Epidermal melanocyte (primary cell): ENCODE results near the gene MVK.

ENCODE experiments used
- DNase-seq: peaks from one replicate; pipeline ENCODE4 v3.0.0; 2011; ENCODE audit warnings: low spot score; ENCODE audit not compliant: insufficient read length

MVK gene

DNA sequence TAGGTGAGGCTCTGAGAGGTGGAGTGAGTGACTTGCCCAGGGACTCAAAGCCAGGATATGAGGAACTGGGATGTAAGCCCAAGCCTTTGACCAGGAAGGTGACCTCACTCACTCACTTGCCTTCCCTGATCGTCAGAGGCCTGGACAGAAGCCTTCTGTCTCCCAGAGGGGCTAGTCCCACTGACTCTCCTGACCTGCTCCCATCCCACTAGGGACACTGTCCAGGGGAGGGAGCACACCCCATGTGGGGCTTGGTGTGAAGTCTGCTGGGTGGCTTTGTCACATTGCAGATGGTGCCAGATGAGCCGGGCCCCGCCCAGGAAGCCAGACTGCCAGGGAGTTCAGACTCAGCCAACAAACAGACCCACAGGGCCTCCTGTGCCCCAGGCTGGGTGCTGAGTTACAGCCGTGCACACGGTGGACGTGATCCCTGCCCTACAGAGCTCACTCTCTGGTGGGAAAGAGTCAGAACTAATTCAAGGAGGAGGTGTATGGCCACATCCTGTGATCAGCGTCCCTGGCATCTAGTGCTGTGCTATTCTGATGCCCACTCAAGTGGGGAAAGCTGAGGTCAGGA, 28.6 kb upstream of the MVK start:
- DNase-seq, result no peak

DNA sequence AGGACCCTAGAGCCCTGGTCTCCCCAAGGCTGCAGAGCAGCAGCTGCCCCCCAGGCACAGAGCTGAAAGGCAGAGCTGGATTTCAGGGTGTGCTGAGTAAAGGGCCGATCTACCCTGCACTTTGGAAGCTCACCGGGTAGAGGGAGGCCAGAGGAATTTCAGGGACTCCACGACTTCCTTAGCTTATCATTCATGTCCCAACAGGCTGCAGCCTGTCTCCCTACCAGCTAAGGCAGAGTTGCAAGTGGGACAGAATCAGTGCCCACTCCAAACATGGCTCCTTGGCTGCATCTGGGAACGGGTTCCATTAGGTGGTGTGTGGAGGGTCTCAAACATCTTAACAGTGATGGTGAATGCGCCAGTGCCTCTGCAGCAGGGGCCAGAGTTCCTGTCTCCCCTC, 27.8 kb upstream of the MVK start:
- DNase-seq, result no peak

DNA sequence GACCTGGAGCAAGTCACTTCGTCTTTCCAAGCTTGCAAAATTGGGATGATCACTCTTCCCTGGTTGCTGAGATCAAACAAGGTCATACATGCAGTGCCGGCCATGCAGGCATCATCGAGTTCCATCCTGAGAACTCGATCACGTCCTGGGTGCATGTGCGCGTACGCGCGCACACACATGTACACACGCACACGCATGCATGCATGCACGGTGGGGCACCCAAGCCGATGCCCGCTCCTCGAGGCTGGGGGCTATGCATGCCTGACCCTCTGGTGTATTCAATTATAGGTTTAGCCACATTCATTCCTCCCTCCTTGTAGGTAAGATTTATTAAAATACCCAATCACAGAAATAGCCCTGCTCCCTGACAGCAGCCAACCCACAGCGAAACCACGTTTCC, 26.3 kb upstream of the MVK start:
- no peak for DNase-seq

DNA sequence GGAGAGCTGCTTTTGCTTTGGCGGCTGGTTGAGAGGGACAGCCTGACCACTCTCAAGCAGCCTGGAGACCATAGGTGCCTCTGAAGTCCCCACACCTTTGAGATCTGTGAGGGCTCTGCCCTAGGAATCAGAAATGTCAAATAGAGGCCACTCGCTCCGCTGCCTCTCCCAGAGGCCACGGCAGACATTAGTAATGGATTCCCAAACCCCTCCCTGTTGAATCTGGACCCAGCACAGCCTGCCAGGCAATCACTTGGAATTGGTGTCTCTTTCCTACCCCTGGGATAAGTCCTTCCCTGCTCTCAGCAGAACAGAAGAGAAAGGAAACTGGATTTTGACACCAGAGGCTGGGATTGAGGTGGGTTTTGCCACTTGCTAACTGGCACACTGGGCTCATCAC, 25.3 kb upstream of the MVK start:
- DNase-seq, result no peak

DNA sequence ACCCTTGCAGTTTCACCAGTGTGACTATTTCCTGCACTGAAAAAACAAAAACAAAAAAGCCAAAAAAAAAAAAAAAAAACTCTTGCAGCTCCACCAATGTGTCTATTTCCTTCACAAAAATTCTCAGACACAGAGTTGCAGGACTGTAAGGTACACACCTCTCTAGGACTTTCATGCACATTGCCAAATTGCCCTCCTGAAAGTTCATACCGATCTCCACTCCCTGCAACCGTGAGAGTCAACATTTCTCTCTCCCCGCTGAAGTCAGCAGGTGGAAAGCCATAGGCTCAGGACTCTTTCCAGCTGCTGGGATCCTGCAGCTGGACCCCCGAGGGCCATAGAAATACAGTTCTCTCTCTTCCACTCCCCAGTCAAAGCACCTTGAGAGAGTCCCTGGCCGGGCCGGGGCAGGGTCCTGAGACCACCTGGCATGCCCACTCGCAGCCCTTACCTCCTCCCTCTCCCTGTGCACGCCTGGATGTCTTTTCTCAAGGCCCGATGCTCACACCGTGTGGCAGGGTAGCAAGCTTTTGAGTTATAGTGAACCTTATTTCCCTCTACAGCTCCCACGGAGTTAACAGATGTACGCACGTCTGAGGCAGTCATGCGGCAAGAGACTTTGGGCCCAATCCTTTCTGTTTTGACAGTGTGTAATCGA, 23.9 kb upstream of the MVK start:
- DNase-seq, result no peak

DNA sequence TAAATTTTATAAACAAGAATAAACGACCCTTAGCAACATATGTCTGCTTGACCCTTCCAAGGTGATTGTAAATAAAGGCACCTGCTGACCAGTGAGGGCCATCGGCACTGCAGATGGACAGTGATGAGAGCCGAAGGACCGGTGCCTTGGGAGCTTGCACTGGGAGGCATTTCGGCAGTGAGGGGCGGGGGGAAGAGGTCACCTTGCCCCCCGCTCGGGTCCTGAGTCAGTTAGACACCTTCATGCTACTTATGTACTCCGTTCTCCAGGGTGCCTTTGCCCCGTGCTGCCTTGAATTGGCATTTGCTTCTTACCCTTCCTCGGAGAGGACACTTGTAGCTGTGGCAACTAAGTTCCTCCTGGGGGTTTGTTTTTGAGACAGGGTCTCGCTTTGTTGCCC, 23.3 kb upstream of the MVK start:
- no peak for DNase-seq

DNA sequence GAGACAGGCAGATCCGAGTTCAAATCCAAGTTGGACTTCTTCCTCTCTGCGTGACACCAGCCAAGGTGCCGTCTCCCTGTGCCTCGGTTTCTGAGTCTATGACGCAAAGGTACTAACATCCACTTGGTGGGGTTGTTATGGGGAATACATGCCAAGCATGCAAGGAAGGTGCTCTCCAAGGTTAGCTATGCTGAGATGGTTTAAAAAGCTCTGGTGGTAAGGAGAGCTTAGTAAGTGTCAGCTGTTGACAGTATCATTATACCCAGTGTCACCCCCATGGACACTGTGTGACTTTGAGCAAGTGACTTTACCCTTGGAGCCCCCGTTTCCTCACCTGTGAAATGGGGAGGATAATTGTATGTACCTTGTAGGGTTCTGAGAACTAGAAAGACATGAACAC, 22.5 kb upstream of the MVK start:
- no peak for DNase-seq

DNA sequence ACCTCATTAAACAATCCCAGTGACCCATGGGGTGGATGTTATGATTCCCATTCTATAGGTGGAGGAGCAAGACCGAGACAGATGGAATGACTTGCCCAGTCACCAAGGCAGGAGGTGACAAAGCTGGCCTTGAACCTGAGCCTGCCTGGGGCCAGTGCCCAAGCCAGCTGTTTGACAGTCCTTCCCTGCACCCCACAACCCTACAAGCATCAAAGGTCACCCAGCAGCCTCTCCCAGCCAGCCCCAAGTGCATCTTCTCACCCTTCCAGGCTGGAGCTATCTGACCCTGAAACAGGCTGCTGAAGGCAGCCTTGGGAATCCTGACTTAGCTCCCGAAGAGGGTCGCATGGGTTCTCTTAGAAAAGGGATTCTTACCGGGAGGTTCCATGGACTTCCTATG, 20.6 kb upstream of the MVK start:
- DNase-seq, result no peak

DNA sequence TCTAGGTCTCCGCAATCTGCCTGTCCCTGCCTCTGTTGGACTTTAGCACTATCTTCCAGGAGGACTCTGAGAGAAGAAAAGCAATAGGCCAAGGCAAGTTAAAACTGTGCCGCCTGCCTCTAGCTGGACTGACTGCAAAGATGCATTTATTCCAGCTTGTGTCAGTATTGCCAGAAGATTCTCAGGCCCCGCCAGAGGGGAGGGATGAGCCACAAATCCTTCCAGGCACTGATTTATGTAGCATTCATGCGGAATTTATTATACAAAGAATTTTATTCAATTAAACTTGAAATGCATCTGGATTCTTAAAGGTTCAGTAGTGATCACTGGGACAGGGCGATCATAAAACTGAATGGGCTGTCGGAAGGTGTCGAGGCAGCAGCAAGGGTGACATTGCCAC, 20.1 kb upstream of the MVK start:
- no peak for DNase-seq

DNA sequence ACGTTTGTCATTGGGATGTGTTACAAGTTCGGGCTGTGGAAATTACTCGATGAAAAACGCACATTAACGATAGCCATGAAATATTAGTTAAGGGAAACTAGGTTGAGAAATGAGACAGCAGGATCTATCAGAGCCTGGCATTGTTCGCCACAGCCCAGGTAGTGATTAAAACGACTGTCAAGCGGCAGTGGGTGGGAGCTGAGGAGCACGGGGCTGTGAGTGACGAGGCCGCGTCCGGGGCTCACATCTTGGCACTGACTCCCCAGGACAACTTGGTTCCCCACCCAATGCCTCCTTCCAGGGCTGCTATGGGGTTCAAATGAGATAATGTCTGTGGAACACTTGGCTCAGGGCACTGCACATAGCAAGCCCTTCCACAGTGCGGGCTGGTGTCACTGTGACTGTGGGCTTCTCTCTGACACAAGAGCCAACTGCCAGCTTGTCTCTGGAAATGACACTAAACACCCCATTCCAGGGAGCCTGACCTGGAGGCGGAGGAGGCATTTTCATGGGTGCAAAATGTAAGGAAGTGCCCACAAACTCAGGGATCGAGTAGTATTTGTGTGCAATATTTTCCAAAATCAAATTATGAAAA, 19.6 kb upstream of the MVK start:
- no peak for DNase-seq

DNA sequence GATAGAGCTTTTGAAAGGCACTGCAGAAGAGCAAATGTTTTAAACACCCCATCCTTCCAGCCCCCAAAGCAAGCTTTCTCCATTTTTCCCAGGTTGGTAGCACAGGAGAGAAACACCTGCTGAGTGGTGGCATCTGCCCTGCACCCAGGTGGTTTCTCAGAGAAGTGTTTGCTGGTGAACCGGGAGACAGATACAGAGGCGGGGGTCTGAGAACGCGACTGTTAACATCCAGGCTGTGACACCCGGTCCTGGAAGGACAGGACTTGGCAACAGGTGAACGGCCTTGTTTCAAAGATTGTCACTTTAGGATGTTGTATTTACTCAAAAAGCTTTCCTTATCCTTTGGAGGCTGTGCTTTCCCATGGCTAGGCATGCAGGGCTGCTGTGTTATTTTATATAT, 18.8 kb upstream of the MVK start:
- no peak for DNase-seq

DNA sequence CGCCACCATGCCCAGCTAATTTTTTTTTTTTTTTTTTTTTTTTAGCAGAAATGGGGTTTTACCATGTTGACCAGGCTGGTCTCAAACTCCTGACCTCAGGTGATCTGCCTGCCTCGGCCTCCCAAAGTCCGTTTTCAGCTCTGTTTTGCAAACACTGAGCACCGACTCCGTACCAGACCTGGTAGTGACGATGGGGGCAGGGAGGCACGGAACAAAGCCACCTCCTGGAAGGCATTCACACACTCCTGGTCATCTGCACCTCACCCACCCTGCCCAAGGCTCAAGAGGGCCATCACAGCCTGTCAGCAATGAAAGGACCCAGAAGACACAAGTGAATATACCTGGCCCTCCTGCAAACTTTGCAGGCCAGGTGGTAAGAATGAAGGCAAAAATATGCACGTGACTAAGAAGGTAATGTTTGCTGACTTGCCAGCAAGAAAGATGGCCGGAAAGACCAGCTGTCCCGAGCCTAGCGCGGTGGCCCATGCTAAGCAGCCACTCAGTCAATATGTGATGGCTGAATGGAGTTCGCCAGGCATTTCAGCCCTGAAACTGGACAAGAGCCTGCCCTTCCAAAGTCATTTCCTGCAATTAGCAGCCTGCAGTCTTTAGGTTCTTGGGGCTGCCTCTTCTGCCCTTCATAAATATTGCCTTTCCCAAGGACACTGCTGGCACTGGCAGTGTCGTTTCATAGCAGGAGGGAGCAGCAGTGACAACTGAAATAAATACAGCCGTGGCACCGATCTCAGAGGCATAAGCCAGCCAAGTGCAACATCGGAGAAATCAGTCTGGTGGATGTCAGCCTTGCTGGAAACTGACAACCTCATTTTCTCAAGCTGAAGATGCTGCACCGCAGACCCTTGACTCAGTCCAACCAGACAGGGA, 17.9 kb upstream of the MVK start:
- DNase-seq, result no peak

DNA sequence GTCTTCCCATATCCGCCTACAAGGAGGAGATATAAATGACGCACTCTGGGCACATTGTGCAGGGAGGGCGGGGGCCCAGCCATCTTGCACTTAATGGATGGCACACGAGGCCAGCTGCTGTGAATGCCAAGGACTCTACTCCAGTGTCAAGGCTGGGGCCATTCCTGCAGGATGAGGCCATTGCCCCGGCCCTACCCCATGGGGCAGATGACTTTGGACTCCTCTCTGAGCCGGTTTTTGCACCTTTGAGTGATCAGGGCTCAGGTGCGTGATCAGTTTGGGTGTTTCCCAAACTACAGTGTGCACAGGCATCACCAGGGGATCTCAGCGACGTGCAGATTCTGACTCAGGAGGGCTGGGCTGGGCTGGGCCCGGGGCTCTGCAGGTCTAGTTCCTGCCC, 16.4 kb upstream of the MVK start:
- no peak for DNase-seq

DNA sequence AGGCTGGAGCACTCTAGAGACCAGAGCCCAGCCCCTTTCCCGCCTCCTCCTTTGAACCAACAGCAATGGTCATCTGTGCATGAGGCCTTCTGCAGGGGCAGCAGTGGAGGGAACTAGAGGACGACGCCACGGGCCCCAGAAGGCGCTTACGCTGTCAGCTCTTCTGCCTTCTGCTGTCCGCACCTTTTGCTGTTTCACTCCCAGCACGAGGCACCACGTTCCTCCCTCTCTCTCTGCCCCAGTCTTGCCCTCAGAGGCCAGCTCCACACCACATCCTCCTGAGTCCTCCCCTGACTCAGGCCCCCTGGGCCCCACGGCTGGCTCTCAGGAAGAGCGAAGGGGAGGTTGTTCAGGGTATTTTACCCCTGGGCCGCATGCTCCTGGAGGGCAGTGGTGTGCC, 15.8 kb upstream of the MVK start:
- DNase-seq, result no peak

DNA sequence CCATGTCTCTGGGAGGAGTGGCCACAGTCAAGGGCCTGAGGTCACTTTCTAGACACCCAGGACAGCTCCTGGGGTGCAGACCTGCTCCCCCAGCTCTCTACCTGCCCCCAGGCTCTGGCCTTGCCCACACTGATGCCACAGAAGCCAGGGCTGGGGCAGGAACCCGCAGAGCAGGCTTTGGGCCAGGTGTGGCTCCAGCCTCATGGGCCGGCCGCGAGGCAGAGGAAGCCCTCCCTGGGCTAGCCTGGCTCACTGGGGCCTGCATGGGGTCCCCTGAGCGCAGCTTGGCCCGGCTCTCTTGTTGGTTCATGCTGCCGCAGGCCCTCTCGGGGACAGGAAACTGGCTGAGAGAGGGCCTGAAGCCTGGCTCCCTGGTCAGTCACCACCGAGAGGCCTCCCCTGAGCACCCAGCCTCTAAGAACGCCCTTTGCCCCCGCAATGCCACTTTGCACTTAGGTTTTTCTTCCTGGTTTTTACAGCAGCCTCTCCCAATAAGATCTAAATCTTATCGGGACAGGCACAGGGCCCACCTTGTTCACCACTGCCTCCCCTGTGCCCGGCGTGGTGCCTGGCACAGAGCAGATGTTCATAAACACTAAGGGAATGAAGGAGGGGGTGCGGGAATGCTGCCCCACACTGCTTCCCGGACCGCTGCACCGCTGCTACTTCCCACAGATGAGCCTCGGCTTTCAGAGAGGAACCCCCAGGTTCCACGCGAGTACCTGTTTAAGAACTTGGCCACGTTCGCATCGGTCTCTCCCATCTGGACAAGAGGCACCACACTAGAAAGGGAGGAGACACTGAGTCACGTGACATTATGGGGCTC, 15.0 kb upstream of the MVK start:
- DNase-seq, result no peak

DNA sequence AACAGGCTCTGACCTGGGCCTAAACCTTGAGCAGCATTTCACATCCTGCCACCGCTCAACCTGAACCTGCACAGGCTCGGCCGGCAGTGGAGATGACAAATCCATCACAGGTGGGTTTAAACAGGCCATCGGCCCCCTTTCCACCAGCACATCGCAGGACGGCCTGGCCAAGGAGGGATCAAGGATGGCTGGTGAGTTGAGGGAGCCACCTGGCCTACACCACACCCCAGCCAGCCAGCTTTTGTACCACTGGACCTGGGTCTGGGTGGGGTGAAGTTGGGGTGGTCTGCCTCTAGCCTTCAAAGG, 14.4 kb upstream of the MVK start:
- DNase-seq, result no peak

DNA sequence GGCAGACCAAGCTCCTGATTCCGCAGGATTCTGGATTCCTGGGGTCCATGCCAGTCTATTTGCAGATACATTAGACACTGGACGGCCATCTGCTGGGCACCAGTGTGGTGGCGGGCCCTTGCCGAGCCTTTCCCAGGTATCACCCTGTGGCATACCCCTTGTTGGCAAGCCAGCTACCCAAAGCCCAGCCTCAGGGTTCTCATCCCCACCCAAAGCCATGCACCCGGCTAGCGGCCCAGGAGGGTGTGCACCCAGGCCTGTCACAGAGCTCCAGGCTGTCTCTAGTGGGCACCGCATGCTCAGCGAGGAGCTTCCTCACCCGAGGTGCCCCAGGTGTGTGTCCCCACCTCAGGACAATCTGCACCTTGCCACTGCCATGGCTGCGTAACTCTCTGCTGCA, 14.0 kb upstream of the MVK start:
- DNase-seq, result no peak

DNA sequence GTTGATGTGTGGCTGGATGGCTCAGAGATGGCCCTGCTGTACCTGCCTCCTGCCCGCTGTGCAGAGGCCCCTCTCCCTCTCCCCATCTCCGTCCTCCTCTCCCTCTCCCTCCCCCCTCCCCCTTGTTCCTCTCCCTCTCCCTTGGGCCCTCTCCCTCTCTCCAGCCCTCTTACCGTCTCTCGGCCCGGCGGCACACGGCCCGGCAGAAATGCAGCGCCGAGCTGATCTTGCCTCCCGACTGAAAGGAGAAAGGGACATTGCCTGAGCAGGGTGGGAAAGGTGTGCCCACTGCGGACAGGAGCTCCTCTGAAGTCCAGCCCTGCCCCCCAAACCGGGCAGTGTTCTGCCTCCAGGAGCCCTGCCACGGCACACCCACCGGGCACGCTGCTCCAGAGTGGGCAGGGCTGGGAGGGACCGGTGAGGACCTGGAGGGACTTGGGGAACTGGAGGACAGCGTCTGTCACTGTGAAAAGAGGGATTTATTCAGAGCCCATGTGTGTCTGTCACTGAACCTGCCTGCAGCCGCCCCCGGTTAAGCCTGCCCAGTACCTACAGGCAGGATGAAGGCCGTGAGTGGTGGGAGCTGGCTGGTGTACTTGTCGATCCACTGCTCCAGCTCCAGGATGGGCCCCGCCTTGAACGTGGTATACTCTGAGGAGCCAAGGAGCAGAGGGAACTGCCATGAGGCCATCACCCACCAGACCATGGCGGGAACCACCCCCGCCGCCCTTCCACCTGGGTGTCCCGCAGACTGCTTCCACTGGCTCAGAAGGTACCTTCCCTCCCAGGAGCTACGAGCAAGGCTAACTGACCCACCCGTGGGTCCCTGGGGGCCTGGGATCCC, 12.5 kb upstream of the MVK start:
- DNase-seq, result no peak

DNA sequence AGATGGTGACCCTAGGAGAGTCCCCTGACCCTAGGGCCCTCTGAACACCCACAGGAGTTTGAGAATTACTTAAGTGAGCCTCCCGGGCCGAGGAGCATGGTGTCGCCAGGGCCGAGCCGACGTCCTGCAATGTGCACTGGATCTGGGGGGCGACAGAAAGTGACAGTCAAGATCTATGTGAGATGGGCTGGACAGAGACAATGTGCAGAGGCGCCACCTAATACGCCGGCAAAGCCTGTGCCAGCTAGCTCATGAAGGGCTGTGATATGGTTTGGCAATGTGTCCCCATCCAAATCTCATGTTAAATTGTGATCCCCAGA, 11.9 kb upstream of the MVK start:
- no peak for DNase-seq

DNA sequence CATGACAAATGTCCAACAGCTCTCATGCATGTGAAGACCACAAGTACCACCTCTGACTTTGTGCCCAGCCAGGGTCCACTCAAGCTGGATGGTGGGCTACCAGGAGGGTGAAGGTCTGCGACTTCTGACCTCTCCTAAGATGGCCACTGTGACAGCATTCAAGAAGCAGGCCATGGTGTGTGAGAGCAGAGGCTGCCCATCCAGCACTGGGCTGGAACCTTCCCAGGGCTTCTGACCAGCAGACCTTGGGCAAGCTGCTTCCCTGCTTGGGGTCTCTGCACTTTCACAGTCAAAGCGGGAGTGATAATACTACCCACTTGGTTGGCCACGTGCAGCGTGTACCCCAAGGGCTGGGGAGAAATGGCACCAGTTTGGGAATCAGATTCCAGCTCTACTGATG, 10.7 kb upstream of the MVK start:
- DNase-seq, result no peak
